ENCODE measurements around the gene RFK. TPM values are rescaled to one million over a fixed set of nuclear protein-coding genes. Genes with fewer than 3 reads are reported as not detected.
"Not testable (repeated sequence)": the region's sequence is repeated elsewhere in the genome, so short reads cannot be mapped to it uniquely, and the experiment has no call there.

RFK gene
- total RNA-seq, 1 donor from 2014 or later, result 16.3 TPM

DNA sequence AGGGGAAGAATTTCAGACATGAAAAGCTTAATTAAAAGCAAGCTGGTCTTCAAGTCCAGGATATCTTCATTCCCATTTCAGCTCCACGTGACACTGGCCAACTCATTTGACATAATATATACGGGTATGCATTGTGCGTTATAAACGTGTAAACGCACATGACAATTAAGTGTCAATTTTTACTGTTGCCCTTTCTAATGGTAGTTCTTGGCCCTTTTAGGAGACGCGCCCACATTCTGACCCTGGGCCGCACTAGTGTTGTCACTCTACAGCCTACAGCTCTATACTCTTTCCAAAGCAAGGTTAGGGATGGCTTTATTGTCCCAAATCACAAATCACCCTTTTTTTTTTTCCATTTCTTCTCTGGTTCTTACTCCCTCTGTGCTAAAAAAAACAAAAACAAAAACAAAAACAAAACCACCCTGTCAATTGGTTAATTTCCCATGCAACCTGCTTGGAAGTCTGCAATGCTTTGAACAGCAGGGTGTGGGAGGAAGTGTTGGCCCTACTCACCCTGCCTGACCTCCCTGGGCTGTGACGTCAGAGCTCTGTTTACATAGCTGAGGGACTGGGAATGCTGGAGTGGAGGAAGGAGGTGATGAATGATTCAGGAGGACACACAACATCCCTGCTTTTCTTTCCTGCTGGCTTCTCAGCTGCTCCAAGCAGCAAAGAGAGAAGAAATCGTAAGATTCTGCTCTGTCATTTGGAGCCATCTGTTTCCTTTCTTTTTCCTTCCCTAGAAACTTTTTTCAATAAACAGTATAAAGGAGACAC is 19.3 kb downstream of the RFK start:
- ATAC-seq (peak; percentile 92), DNase-seq (ENCODE audit: low spot score) (peak; percentile 88)
- intact Hi-C loops (cut with DNase I), result no loop called here

DNA sequence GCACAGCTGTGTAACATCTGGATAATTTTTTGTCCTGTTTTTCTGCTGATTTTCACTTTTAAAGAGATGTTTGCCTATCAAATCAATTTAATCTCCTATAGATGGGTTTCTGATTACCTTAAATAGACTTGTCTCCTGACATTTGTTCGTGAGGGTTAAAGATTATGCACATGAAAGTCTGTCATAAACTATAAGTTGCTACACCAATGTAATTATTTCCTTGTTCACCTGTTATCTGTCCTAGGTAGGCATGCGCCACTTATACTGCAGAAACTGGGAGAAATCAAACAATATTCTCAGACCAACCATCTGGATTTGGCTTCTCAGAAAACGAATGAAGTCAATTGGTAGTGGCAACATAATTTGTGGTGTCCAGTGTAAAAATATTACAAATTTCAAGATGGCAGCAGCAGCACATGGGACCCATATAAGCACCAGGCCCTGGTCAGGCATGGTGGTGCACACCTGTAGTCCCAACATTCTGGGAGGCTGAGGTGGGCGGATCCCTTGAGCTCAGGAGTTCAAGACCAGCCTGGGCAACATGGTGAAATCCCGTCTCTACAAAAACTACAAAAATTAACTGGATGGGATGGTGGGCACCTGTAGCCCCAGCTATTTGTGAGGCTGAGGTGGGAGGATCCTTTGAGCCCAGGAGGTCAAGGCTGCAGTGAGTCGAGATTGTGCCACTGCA is 20.3 kb downstream of the RFK start:
- no peak for DNase-seq (ENCODE audit: low spot score)
- intact Hi-C loops (cut with DNase I), result no loop called here
- no peak for ATAC-seq

DNA sequence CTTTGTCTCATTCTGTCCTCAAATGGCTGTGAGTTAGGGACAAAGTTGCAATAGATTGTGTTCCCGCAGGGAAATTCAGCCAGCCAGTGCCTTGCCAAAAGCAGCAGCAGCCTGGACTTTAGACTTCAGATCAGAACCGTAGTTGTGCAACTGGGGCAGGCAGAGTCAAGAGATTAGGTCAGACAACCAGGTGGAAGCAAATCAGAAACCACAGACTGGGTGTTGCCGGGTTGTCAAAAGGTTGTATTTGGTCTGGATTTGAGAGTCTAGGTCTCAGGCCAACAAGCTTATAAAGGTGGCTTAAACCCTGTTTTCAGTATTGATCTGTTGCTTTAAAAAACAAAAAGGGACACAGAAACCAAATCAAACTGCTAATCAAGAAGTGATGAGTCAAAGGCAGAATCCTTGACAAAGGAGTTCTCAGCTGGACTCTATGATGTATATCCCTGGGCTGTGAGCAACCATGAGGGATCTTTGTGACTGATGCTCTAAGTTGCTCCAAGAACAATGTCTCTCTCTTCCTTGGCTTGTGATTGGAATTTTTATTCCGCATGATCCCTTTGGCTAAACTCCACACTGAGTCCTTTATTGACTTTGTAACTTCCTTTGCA is 20.9 kb downstream of the RFK start:
- intact Hi-C loops (cut with DNase I), result no loop called here
- DNase-seq (ENCODE audit: low spot score), result peak; percentile 80
- peak; percentile 91 for ATAC-seq

DNA sequence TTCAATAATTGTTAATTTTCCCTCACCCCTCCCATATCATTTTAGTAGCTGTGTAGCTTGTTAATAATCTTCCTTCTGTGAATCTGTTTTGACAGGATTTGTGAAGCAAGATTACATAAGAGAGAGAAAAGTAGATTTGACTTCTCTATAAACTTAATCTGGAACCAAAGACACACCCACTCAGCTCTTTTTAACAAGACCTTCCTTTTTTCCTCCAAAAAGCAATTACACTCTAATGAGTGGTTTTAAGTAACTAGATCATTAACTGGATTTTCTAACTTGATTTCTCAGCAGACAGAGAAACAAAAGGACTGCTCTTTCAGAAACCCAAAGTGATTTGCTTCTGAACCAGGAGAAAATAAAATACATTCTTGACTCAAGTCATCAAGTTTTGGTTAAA is 21.9 kb downstream of the RFK start:
- DNase-seq (ENCODE audit: low spot score) (no peak), ATAC-seq (no peak)
- intact Hi-C loops (cut with DNase I), result no loop called here

DNA sequence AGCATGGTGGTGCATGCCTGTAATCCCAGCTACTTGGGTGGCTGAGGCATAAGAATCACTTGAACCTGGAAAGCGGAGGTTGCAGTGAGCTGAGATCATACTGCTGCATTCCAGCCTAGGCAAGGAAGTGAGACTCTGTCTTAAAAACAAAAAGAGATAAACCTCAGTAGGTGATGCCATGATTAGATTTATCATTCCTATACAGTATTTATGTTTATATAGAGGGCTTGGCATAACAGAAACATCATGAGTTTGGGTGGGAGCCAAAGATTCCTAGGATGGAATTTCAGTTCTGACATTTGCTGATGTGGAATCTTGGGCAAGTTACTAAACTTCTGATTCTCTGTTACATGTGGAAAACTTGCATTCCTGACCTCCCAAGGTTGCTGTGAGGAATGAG is 22.3 kb downstream of the RFK start:
- intact Hi-C loops (cut with DNase I), result no loop called here
- DNase-seq (ENCODE audit: low spot score) (no peak), ATAC-seq (no peak)

DNA sequence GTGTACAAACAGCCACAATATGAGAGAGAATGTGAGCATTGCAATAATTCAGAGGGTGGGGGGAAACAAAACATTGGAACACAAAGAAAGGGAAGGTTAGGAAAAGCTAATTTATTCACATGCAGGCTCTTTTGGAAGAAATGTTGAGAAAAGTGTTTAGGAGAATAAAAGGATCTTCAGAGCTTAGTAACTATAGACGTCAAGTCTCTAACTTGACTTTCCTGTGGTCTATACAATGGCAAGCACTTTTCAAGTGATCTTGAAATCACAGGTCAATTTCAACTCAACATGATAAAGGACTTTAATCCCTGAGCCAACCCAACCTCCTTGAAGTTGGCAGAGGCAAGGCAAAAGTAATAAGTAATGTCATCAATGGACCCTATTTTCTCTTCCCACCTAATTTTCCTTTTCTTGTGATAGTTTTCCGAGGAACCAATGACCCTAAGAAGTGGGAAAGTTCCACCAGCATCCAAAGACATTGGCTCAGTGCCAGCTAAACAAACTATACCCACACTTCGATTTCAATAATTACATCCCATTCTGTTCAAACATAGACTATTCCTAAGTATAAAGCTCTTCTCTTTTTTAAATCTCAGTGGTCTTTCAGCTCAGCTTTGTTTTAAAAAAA is 23.7 kb downstream of the RFK start:
- DNase-seq (ENCODE audit: low spot score) (no peak), ATAC-seq (no peak)
- intact Hi-C loops (cut with DNase I), result no loop called here

DNA sequence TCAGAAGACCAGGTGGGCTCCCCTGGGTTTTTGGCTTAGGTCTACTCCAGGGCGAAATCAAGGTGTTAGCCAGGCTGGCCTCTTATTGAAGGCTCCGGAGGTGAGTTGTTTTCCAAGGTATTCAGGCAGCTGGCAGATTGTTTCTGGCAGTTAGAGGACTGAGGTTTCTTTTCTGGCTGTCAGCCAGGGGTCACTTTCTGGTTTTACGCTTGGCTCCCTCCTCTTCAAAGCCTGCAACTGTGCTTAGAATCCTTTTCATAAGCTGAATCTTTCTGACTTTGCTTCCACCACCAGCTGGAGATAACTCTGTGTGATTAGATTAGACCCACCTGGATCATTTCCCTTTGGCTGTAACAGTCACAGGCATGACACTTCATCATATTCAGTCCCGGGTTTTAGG is 24.6 kb downstream of the RFK start:
- intact Hi-C loops (cut with DNase I), result no loop called here
- ATAC-seq (no peak), DNase-seq (ENCODE audit: low spot score) (peak; percentile 73)

DNA sequence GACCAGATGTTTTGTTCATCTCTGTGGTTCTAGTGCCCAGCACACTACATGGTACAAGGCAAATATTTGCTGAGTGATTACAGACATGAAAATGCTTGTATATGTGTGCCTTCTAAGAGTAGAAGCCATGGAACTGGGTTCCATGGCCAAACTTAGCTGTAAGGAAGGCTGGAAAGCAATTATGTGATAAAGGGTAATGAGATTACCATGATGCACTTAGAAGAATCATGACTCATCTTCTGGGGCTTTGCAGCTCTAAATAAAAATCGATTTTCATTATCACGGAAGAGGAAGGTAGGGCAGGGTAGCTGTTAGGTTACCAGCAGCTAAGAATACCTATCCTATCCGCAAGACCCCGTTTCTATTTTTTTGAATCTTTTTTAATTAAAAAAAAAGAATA is 28.0 kb downstream of the RFK start:
- no peak for ATAC-seq
- intact Hi-C loops (cut with DNase I), result no loop called here
- no peak for DNase-seq (ENCODE audit: low spot score)

DNA sequence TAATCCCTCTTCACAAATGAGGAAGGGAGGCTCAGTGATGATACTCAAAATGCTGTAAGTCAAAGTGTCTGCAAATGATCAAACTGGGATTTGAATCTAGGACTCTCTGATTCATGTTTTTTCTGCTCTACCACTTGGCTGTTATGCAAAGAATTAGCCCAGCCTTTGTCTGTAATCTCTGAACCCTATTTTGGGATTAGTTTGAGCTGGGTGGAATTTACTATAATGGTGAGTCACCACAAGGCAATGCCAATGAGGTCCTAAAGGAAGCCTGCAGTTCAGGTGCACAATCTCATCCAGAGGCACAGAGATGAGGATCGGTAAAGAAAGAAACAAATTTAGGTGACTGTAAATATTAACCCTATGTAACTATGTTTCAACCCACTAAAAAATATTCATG is 29.2 kb downstream of the RFK start:
- intact Hi-C loops (cut with DNase I), result no loop called here
- no peak for DNase-seq (ENCODE audit: low spot score)
- no peak for ATAC-seq

DNA sequence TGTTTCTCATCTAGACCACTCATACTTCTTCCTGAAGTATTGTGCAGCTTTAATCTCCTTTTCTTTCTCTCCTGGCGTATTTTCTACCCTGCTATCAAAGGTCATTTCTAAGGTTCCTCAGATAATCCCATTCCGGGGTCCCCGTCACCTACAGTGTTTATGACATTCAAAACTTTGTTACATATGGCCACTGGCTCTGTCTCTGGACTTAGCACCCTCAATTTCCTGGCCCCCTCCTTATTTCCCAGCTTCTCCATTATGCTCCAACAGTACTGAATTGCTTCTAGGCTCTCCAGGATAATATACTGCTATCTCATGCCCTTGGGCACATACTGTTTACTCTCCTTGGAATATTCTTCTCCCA is 31.2 kb downstream of the RFK start:
- intact Hi-C loops (cut with DNase I), result no loop called here
- no peak for ATAC-seq
- no peak for DNase-seq (ENCODE audit: low spot score)

DNA sequence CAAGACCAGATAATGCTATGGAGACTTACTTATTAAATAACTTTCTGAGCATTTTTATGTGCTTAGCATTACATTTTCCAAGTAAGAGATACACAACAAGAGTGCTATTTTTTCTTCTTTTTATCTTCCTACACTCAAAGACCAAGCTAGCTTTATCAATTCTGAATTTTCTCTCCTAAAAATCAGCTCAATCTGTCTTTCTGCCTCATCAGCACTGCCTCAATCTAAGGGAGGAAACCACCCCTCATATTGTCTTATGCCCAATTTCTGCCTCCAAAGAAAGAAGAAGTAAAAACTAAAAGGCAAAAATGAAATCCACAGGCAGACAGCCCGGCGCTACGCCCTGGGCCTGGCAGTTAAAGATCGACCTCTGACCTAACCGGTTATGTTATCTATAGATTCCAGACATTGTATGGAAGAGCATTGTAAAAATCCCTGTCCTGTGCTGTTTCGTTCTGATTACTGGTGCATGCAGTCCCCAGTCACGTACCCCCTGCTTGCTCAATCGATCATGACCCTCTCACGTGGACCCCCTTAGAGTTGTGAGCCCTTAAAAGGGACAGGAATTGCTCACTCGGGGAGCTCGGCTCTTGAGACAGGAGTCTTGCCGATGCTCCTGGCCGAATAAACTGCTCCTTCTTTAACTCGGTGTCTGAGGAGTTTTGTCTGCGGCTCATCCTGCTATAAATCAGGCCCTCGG is 31.7 kb downstream of the RFK start:
- ATAC-seq; intact Hi-C loops (cut with DNase I); DNase-seq (ENCODE audit: low spot score): not testable (repeated sequence)

DNA sequence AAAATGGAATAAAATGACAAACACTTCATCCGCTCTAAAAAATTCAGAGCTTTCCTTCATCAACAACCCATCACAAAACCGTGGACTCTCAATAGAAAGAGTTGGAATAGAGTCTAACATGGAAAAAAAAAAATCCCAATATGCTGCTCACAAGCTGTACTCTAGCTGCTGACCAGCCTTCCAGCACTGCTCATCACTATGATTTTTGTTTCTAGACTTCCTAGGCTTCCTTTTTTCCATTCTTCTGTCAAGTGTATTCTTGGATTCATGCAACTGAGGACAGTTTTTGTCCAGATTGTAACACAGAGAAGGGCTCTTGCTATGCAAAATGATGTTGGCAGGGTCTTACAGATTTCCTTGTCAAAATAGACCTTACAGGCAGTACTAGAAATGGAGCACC is 34.5 kb downstream of the RFK start:
- intact Hi-C loops (cut with DNase I), result no loop called here
- no peak for ATAC-seq
- DNase-seq (ENCODE audit: low spot score), result no peak

DNA sequence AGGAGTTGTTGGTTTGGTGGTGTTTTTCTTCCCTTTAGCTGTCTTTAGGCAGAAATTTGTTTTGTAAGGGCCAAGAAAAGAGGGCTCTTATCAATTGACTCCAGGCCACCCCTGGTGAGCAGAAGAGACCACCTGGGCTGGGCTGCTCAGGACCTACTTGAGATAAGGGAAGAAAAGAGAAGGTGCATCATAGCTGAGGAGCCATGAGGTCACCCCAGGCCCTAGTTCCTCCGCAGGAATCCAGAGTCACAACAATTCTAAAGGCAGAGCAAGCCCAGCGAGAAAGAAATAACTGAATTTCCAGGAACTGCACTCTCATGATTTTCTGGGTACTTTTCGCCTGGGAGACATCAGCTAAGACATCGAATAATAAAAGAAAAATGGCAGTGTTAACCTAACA is 34.9 kb downstream of the RFK start:
- intact Hi-C loops (cut with DNase I), result no loop called here
- DNase-seq (ENCODE audit: low spot score) (no peak), ATAC-seq (no peak)

DNA sequence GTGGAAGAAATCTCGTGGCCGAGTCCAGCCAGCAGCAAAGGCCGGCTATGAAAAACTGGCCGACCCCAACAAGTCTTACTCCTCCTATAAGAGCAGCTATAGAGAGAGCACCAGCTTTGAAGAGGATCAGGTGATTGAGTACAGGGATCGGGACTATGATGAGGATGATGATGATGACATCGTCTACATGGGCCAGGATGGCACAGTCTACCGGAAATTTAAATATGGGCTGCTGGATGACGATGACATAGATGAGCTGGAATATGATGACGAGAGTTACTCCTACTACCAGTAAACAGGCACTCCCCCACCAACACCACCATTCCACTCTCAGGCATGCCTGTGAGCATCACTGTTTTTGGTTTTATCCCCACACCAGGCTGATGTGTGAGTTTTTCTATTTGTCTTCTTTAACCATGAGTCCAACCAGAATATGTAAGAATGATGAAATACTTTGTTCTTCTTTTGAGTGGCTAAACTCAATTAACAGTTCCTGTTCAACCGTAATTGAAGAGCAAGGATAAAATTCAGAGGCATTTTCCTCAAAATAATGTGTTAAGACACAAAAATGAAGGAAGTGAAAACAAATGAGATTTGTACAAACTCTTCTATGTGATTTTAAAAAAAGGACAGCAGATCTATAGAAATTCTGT is 35.5 kb downstream of the RFK start:
- DNase-seq (ENCODE audit: low spot score) (no peak), ATAC-seq (no peak)
- intact Hi-C loops (cut with DNase I), result no loop called here

DNA sequence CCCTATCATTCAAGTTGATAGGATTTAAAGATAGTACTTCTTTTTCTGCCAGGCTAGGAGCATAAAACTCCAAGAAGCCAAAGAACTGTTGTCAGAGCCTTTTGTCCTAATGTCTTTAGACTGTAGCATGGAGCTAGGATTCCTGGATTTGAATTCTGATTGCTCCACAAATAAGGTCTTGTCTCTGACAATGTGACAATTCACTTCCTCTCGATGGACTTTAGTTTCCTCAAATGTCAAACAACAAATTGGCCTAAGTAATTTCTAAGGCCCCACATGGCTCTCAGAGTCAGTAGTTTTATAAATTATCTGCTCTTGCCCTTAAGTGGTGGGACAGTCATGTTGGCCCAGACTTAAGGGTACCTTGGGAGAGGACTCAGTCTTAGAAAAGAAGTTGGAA is 36.7 kb downstream of the RFK start:
- DNase-seq (ENCODE audit: low spot score) (no peak), ATAC-seq (no peak)
- intact Hi-C loops (cut with DNase I), result no loop called here

DNA sequence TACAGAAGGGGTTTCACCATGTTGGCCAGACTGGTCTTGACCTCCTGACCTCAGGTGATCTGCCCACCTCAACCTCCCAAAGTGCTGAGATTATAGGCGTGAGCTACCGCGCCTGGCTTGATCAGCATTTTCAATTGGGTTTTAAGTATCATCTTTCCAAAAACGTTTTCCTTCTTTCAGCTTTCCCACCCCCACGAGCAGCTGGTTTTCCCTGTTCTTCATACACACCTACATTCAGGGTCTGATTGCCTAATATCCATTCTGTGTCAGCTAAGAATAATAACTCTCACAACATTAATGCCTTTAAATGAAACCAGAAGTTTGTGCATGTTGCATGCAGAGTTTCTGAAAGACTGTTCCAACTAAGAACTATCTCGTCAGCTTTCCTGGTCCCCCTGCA is 38.3 kb downstream of the RFK start:
- no peak for ATAC-seq
- intact Hi-C loops (cut with DNase I), result no loop called here

DNA sequence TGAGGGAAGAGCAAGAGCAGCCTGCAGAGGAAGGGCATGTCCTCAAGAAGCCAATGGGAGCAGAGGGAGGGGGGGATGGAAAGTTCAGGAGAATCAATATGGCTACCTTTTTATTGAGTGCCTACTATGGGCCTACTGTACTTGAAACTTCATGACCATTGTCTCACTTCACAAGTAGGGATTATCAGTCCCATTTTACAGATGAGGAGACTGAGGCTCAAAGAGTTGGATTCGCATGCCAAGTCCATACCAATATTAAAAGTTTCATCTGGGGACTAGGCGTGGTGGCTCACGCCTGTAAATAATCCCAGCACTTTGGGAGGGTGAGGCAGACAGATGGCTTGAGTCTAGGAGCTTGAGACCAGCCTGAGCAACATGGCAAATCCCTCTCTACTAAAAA is 40.0 kb downstream of the RFK start:
- intact Hi-C loops (cut with DNase I), result no loop called here
- ATAC-seq (no peak), DNase-seq (ENCODE audit: low spot score) (no peak)

More for the DNA sequence above, 38.3 kb downstream of the RFK start:
- DNase-seq (ENCODE audit: low spot score), result no peak

DNA sequence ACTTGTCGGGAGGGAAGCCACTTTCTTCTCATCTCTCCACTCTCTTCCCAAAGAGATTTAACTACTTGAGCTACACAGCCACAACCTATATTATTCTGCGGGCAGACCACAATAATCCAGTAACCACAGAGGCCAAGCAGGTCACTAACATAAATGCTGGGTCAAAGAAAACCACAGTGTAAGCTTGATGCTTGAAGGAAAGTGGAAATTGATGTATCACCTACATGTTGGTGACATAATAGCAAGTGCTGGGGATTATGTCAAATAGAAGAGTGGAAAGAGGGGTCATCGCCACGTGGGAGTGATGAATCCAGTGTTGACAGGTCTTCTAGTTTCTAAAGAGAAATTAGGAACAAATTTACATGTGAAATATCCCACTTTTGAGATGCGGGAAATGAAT is 40.9 kb downstream of the RFK start:
- DNase-seq (ENCODE audit: low spot score) (no peak), ATAC-seq (no peak)
- intact Hi-C loops (cut with DNase I), result no loop called here

DNA sequence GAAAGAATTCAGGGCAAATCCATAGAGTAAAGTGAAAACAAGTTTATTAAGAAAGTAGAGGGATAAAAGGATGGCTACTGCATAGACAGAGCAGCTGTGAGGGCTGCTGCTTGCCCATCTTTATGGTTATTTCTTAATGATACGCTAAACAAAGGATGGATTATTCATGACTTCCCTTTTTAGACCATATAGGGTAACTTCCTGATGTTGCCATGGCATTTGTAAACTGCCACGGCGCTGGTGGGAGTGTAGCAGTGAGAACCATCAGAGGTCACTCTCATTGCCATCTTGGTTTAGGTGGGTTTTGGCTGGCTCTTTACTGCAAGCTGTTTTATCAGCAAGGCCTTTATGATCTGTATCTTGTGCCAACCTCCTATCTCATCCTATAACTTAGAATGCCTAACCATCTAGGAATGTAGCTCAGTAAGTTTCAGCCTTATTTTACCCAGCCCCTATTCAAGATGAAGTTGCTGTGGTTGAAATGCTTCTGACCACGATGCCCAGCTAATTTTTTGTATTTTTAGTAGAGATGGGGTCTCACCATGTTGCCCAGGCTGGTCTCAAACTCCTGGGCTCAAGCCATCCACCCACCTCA is 42.1 kb downstream of the RFK start:
- DNase-seq (ENCODE audit: low spot score) (no peak), ATAC-seq (no peak)
- intact Hi-C loops (cut with DNase I), result no loop called here
